Smooth muscle cell of the brain vasculature (primary cell): ENCODE data around the gene ZNF511.
A peak's percentile ranks its signal among the peaks of the same experiment; 100 is the strongest.
"Not testable (repeated sequence)": the region's sequence is repeated elsewhere in the genome, so short reads cannot be mapped to it uniquely, and the experiment has no call there.

ENCODE experiments used
- DNase-seq: peaks from one replicate; pipeline ENCODE4 v3.0.0-alpha.2; 2012; ENCODE audit warnings: low read depth, low spot score

The ZNF511 gene

GRCh38 chr10:133314911-133315310 is 6.2 kb downstream of the ZNF511 start:
- DNase-seq, result no peak

GRCh38 chr10:133315847-133316246 is 7.1 kb downstream of the ZNF511 start:
- no peak for DNase-seq

DNA sequence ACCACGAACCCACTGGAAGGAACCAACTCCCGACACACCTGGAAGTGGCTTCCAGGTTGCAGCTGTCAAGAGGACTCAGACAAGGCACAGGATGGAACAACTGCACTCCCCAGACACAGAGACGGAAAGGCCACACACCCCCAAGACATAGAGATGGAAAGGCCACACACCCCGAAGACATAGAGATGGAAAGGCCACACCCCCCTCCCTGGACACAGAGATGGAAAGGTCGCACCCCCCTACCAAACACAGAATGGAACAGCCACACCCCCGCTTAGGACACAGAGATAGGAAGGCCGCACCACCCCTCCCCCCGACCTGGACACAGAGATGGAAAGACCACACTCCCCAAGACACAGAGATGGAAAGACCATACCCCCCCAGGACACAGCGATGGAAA is 7.6 kb downstream of the ZNF511 start:
- no peak for DNase-seq

- DNase-seq, result no peak
These were observed 8.0 kb downstream of the ZNF511 start for GRCh38 chr10:133316732-133317131.

GRCh38 chr10:133318494-133319127 is 9.9 kb downstream of the ZNF511 start:
- no peak for DNase-seq

GRCh38 chr10:133320852-133321422 is 12.2 kb downstream of the ZNF511 start:
- DNase-seq, result not testable (repeated sequence)

GRCh38 chr10:133322064-133322709 is 13.5 kb downstream of the ZNF511 start:
- DNase-seq, result not testable (repeated sequence)

DNA sequence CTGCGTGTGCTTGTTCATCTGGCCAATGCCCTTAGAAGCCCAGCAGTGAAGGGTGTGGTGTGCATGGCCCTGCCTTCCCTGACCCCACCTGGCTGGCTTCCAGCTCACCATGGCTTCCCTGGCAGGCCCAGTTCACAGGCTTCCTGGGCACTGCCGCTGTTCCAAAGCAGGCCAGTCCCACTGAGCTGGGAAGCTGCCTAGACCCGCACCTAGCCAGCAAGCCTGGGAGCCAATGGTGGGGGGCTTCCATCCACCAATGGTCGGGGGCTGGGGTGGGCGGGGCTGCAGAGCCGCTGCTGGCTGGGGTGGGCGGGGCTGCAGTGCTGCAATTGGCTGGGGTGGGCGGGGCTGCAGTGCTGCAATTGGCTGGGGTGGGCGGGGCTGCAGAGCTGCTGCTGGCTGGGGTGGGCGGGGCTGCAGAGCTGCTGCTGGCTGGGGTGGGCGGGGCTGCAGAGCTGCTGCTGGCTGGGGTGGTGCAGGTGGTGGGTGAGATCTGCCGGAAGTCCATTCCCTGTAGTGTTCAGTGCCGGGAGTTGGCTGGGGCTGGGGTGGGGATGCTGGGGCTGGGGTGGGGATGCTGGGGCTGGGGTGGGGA is 15.6 kb downstream of the ZNF511 start:
- DNase-seq, result no peak

DNA sequence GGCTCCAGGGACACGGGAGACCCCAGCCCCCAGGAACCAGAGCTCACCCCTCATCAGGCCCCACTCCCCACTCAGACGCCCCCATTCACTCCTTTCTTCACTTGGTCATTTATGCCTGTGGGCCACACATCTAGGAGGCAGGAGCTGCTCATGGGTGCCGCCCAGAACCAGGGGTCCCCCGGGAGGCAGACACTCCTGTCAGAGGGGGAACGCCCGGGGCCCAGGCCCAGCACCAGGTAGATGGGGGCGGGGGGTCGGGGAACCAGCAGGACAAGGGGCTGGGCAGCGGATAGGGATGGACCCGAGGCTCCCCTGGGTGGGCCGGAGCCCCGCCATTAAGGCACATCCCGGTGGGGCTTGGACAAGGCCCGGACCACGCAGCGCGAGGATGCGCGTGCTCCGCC is 16.1 kb downstream of the ZNF511 start:
- DNase-seq, result no peak

DNA sequence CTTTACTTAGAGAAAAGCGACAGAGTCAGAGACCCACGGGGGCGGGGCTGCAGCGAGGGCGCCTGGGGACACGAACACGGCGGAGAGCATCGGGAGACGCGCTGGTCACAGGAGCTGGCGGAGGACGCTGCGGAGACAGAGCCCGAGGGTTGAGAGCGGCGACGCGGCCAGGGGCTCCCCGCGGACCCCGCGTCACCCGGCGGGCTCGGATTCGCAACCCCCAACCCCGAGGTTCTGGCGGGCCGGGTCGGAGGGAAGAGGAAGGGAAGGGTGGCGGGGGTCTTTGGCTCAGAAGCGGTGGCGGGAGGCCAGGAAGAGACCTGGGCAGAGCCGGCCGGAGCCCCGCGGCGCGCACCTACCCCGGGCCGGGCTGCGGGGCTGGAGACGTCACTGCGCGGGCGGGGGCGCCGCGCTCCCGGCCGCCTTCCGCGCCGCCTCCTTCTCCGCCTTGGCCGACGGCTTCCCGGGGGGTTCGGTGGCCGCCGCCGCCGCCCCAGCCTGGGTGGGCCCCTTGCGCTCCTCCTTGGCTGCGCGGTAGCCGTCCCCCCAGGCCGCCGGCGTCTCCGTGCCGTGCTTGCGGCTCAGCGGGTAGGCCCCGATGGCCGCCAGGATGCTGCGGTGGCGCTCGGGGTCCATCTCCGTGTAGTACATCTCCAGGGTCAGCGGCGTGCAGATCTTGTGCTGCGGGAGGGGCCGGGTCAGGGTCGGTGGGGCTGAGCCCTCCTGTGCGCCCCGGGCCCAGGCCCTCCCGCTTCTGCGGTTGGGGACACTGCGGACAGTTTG is 16.9 kb downstream of the ZNF511 start:
- DNase-seq, result no peak

GRCh38 chr10:133326223-133326551 is 17.5 kb downstream of the ZNF511 start:
- no peak for DNase-seq

- no peak for DNase-seq
These were observed 18.3 kb downstream of the ZNF511 start for GRCh38 chr10:133326745-133327650.

- no peak for DNase-seq
These were observed 19.1 kb downstream of the ZNF511 start for GRCh38 chr10:133327651-133328357.

DNA sequence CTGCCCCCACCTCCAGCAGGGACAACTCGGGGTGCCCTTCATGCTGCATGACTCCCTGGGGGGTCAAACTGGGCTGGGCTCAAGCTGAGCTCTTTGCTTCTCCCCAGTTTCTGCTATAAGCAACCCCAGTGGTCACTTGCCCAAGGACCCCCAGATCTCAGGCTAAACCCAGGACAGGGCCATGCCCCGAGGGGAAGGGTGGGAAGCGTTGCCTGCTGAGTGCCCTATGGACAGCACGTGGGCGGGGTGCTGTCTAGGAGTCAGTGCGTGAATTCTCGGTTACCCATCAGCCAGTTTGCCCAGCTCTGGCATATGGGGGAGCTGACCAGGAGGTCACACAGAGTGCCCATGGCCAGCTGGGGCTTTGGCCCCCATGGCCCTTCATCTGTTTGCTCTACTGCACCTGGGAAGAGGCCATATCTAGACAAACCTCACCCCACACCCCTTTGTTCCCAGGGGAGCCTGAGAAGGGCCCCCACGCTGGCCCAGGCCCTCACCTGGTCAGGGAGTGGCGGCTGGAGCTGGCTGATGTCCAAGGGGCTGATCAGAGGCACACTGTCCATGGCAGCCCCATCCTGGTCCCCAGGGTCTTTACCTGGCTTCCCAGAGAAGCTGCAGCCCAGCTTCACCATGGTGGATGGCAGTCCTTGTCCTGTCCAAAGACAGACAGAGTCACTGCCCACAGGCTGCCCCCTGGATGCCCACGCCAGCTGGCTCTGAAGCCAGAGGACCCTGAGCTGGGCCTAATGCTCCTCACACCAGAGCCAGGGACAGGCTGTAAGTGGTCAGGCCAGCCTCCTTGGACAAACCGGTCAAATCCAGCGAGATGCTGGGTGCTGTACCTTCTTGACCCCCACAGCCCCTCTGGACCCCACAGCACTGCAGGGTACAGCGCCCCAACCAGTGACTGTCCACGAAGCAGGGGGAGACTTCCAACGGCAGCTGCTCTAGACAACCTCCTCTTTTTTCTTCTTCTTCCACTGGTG is 19.9 kb downstream of the ZNF511 start:
- no peak for DNase-seq

- DNase-seq, result peak; percentile 72
These were observed 20.9 kb downstream of the ZNF511 start for GRCh38 chr10:133329491-133330202.

DNA sequence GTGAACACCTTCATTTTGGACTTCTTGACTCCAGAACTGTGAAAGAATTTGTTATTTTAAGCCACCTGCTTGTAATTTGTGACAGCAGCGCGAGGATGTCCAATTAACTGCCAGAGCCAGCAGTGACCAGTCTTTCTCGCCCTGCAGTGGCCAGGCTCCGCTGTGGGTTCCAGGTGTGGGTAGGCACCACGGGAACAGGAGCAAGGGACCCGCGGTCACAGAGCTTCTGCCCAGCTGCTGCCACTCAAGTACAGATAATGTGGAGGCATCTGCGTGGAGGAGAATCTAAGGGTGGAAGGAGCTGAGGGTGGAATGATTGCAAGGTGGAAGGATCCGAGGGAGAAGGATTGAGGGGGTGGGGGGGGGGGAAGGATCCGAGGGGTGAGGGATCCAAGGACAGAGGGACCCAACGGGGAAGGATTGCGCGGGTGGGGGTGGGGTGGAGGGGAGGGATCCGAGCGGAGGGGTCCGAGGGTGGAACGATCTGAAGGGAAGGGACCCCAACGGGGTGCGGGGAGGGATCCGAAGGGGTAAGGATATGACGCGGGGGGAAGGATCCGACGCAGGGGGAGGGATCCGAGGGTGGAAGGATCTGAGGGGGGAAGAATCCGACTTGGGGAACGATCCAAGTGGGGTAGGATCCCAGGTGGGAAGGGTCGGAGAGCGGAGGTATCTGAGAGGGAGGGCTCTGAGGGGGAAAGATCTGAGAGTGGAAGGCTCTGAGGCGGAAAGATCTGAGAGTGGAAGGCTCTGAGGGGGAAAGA is 24.4 kb downstream of the ZNF511 start:
- no peak for DNase-seq

DNA sequence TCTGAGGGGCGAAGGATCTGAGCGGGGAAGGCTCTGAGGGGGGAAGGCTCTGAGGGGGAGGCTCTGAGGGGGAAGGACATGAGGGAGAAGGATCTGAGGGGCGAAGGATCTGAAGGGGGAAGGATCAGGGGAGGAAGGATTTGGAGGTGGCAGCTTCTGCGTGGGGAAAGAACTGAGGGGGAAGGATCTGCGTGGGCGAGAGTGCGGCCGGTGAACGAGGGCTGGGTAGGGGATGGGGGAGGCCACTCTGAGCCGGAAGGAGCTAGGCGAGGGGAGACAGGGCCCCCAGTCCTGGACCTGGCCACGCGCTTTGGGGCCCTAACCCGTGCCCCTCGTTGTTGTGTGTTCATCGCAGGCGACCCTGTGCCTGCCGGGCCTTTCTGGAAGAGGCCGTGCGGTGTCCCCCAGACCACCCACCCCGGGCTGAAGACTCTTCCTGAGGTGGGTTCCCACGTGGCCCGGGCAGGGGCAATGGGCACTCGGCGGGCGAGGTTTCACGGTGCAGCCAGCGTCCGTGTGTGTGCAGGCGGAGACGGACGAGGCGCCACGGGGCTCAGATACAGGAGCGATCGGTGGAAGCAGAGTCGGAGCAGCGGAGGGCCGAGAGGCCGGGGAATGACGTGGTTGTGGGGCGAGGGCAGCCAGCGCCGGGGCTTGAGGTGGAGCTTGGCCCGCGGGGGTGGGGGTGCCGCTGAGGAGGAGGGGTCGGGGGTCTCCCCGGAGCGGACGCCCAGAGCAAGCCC is 26.0 kb downstream of the ZNF511 start:
- no peak for DNase-seq
